OCI-LY1 (cell line): ENCODE data around the gene CCL17.

Experiments
- H2AFZ ChIP-seq: fragments of 200-600 bp; sonication (generic), shearing (Covaris generic); 2 replicates; pipeline ENCODE4 v1.6.0; 2014; ENCODE audit warnings: antibody characterized with exemption, mild to moderate bottlenecking, low read length
- H3F3A ChIP-seq: fragments of 200-600 bp; sonication (generic), shearing (Covaris generic); 2 replicates; pipeline ENCODE4 v1.6.0; 2014; ENCODE audit warnings: mild to moderate bottlenecking, antibody characterized with exemption, low read length, moderate library complexity; ENCODE audit not compliant: insufficient read depth
- H3K27ac ChIP-seq: fragments of 200-600 bp; sonication (generic); 2 replicates; pipeline ENCODE4 v1.5.1; 2014; ENCODE audit warnings: low read length, mixed run types, mild to moderate bottlenecking, low read depth; ENCODE audit not compliant: poor library complexity, severe bottlenecking
- H3K27me3 ChIP-seq: fragments of 200-600 bp; sonication (generic); 2 replicates; pipeline ENCODE4 v1.6.0; 2014; ENCODE audit warnings: antibody characterized with exemption, mild to moderate bottlenecking, low read length, moderate library complexity; ENCODE audit not compliant: insufficient read depth
- H3K36me3 ChIP-seq: fragments of 200-600 bp; sonication (generic); 2 replicates; pipeline ENCODE4 v1.6.1; 2014; ENCODE audit warnings: mild to moderate bottlenecking, antibody characterized with exemption, low read length, moderate library complexity, mixed read lengths; ENCODE audit not compliant: insufficient read depth
- H3K4me1 ChIP-seq: fragments of 200-600 bp; sonication (generic); 2 replicates; pipeline ENCODE4 v1.5.1; 2014; ENCODE audit warnings: mild to moderate bottlenecking, low read length, moderate library complexity; ENCODE audit not compliant: insufficient read depth, severe bottlenecking
- H3K4me2 ChIP-seq: fragments of 200-600 bp; sonication (generic), shearing (Covaris generic); 2 replicates; pipeline ENCODE4 v1.6.1; 2014; ENCODE audit warnings: low read length
- H3K4me3 ChIP-seq: fragments of 200-600 bp; sonication (generic); 2 replicates; pipeline ENCODE4 v1.5.1; 2014; ENCODE audit warnings: low read length, low read depth, mild to moderate bottlenecking, mixed read lengths; ENCODE audit not compliant: poor library complexity, severe bottlenecking
- H3K79me2 ChIP-seq: fragments of 200-600 bp; shearing (Covaris generic); 2 replicates; pipeline ENCODE4 v1.6.1; 2016; ENCODE audit warnings: mixed run types, low read length, mixed read lengths; ENCODE audit not compliant: insufficient read depth
- H3K9ac ChIP-seq: fragments of 200-600 bp; sonication (generic), shearing (Covaris generic); 2 replicates; pipeline ENCODE4 v1.6.1; 2014; ENCODE audit warnings: mild to moderate bottlenecking, low read length, mixed read lengths
- H3K9me2 ChIP-seq: fragments of 200-600 bp; sonication (generic), shearing (Covaris generic); 2 replicates; pipeline ENCODE4 v1.6.1; 2014; ENCODE audit warnings: low read depth, mild to moderate bottlenecking, low read length, mixed read lengths
- H3K9me3 ChIP-seq: fragments of 200-600 bp; shearing (Covaris generic); 2 replicates; pipeline ENCODE4 v1.6.1; 2014; ENCODE audit warnings: low read length, mixed read lengths
- H4K20me1 ChIP-seq: fragments of 200-600 bp; sonication (generic), shearing (Covaris generic); 2 replicates; pipeline ENCODE4 v1.6.0; 2016; ENCODE audit warnings: mild to moderate bottlenecking, low read length; ENCODE audit not compliant: insufficient read depth
- EZH2 ChIP-seq: fragments of 200-600 bp; sonication (generic), shearing (Covaris generic); IDR thresholded peaks from 2 replicates; pipeline ENCODE4 v1.8.0; 2017; ENCODE audit warnings: borderline replicate concordance, mixed run types, mild to moderate bottlenecking, antibody characterized with exemption, low read length, moderate library complexity, mixed read lengths
- TF ChIP-seq, protein P1 (sequence below): fragments of 200-600 bp; sonication (generic), shearing (Covaris generic); IDR thresholded peaks from 2 replicates; pipeline ENCODE4 v1.5.1; 2017; ENCODE audit warnings: mild to moderate bottlenecking, antibody characterized with exemption, low read length, moderate library complexity, mixed read lengths

CCL17 gene

DNA sequence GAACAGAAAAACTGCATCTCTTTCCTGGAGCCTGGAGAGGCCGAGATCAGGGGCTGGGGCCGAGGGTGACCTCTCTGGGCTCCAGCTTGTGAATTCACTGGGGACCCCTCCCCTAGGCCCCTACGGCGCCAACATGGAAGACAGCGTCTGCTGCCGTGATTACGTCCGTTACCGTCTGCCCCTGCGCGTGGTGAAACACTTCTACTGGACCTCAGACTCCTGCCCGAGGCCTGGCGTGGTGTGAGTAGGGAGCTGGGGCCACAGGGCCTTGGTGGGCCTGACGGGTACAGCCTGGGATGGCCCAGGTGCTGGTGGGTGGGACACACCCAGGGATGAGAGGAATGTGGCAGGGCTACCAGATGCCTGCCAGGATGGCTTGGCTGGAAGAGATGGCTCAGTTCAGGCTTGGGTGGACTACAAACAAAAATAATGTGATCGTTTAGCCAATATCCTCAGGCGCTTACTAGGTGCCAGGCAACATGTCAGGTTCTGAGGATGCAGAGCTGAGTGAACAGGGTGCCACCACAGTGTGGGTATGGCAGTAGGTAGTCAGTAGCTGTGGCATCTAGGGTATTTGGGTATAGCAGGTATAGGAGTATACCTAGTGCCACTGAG, 44.1 kb upstream of the CCL17 start:
- Histone ChIP-seq H3K27me3 (no peaks in the 10 kb centered on the region), H2AFZ (no peak overlapping the region), H3K27ac (no peak overlapping the region)

DNA sequence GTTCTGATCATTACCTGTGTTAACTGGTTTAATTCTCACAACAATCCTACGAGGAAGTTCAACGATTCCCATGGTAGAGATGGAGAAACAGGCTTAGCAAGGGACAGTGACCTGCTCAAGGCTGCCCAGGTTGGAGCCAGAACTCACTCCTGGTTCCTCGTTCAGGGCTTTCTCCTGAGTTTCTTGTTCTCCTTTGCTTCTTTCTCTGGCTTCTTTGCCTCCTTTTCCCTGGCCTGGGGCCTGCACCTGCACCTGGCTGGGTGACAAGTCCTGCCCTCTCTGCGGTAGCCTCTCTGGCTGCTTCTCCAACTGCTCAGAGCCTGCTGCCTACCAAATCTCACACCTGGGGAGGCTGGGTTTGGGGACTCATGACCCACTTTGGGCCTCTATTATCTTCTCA, 43.2 kb upstream of the CCL17 start:
- H3K27me3 ChIP-seq = no peaks in the 10 kb centered on the region
- no peak overlapping the region for H3K4me3 ChIP-seq
- TF ChIP-seq, protein P1, sequence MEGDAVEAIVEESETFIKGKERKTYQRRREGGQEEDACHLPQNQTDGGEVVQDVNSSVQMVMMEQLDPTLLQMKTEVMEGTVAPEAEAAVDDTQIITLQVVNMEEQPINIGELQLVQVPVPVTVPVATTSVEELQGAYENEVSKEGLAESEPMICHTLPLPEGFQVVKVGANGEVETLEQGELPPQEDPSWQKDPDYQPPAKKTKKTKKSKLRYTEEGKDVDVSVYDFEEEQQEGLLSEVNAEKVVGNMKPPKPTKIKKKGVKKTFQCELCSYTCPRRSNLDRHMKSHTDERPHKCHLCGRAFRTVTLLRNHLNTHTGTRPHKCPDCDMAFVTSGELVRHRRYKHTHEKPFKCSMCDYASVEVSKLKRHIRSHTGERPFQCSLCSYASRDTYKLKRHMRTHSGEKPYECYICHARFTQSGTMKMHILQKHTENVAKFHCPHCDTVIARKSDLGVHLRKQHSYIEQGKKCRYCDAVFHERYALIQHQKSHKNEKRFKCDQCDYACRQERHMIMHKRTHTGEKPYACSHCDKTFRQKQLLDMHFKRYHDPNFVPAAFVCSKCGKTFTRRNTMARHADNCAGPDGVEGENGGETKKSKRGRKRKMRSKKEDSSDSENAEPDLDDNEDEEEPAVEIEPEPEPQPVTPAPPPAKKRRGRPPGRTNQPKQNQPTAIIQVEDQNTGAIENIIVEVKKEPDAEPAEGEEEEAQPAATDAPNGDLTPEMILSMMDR = no peak
- TF ChIP-seq EZH2 = no peak
- H3K9me3 ChIP-seq = no peaks in the 10 kb centered on the region
- H3K9me2 ChIP-seq = no peaks in the 10 kb centered on the region
- no peaks in the 10 kb centered on the region for H3K36me3 ChIP-seq
- H2AFZ ChIP-seq = no peak overlapping the region
- H3K4me1 ChIP-seq = no peaks in the 10 kb centered on the region
- H3K4me2 ChIP-seq = no peak overlapping the region
- no peak overlapping the region for H3K9ac ChIP-seq
- H4K20me1 ChIP-seq = no peaks in the 10 kb centered on the region
- H3K79me2 ChIP-seq = no peaks in the 10 kb centered on the region
- no peak overlapping the region for H3K27ac ChIP-seq
- no peaks in the 10 kb centered on the region for H3F3A ChIP-seq

More for the DNA sequence above, 44.1 kb upstream of the CCL17 start:
- no peaks in the 10 kb centered on the region for H3K79me2 ChIP-seq
- H3K9me2 ChIP-seq = no peaks in the 10 kb centered on the region
- no peaks in the 10 kb centered on the region for H4K20me1 ChIP-seq
- no peaks in the 10 kb centered on the region for H3K4me1 ChIP-seq
- TF ChIP-seq, protein P1 = no peak
- TF ChIP-seq EZH2 = no peak
- H3F3A ChIP-seq = no peaks in the 10 kb centered on the region
- no peaks in the 10 kb centered on the region for H3K36me3 ChIP-seq
- no peak overlapping the region for H3K9ac ChIP-seq
- H3K4me3 ChIP-seq = no peak overlapping the region
- H3K9me3 ChIP-seq = no peaks in the 10 kb centered on the region
- H3K4me2 ChIP-seq = no peak overlapping the region

DNA sequence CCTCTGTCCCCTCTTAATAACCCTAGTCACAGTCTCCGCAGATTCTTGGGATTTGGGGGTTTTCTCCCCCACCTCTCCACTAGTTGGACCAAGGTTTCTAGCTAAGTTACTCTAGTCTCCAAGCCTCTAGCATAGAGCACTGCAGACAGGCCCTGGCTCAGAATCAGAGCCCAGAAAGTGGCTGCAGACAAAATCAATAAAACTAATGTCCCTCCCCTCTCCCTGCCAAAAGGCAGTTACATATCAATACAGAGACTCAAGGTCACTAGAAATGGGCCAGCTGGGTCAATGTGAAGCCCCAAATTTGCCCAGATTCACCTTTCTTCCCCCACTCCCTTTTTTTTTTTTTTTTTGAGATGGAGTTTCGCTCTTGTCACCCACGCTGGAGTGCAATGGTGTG, 40.4 kb upstream of the CCL17 start:
- Histone ChIP-seq H3K9me2 (no peaks in the 10 kb centered on the region), H3K27ac (no peak overlapping the region), H3F3A (no peaks in the 10 kb centered on the region), H4K20me1 (no peaks in the 10 kb centered on the region), H3K4me3 (no peak overlapping the region), H3K4me2 (no peak overlapping the region), H3K36me3 (no peaks in the 10 kb centered on the region), H3K79me2 (no peaks in the 10 kb centered on the region), H3K9me3 (no peaks in the 10 kb centered on the region), H3K27me3 (peaks cover 9% of the 10 kb centered on the region; the same call in 1 of the 2 replicates), H3K4me1 (no peaks in the 10 kb centered on the region), H3K9ac (no peak overlapping the region), H2AFZ (no peak overlapping the region)
- TF ChIP-seq, protein P1 = no peak
- TF ChIP-seq EZH2 = no peak
